GM12872 (cell line): ENCODE results near the gene ALG10B.

Source experiments
- CTCF ChIP-seq: IDR thresholded peaks from 3 replicates; pipeline ENCODE4 v1.5.1; 2011; ENCODE audit warnings: low read depth, mild to moderate bottlenecking, low read length, moderate library complexity; ENCODE audit not compliant: insufficient read depth

Gene ALG10B

GRCh38 chr12:38324912-38325311 lies 8.3 kb downstream of the ALG10B start:
- no peak for TF ChIP-seq CTCF

- no peak for TF ChIP-seq CTCF
Measured at GRCh38 chr12:38327356-38327755, 10.8 kb downstream of the ALG10B start.

DNA sequence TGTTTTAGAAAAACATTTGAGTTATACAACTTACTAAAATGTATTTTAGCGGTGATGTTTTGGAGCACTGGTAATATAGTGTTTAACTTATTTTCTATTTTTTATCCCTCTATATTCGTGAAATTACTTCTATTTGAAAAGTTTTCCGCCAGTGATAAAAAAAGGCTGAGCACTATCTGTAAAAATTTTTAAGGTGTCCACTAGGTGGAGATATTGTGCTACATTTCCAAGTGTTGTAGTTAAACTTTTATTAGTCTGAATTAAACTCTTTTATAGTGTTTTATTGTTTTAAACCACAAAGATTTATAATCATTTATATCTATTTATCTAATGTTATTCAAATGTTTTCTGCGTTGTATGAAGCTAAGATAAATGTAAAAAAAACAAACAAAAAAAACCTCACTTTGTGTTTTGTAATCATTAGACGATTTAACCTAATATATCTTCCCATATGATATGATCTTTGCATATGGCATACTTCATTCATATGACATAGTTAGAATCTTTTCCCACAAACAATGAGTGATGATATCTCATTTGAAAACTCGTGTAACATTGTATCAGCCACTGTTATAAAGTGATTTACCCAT lies 11.8 kb downstream of the ALG10B start:
- TF ChIP-seq CTCF: 0 out of 3 replicates have a peak, but pooled peaks have one; percentile 18

- TF ChIP-seq CTCF: no peak
Measured at GRCh38 chr12:38332814-38333213, 16.2 kb downstream of the ALG10B start.

- no peak for TF ChIP-seq CTCF
Measured at GRCh38 chr12:38342444-38342843, 25.9 kb downstream of the ALG10B start.

DNA sequence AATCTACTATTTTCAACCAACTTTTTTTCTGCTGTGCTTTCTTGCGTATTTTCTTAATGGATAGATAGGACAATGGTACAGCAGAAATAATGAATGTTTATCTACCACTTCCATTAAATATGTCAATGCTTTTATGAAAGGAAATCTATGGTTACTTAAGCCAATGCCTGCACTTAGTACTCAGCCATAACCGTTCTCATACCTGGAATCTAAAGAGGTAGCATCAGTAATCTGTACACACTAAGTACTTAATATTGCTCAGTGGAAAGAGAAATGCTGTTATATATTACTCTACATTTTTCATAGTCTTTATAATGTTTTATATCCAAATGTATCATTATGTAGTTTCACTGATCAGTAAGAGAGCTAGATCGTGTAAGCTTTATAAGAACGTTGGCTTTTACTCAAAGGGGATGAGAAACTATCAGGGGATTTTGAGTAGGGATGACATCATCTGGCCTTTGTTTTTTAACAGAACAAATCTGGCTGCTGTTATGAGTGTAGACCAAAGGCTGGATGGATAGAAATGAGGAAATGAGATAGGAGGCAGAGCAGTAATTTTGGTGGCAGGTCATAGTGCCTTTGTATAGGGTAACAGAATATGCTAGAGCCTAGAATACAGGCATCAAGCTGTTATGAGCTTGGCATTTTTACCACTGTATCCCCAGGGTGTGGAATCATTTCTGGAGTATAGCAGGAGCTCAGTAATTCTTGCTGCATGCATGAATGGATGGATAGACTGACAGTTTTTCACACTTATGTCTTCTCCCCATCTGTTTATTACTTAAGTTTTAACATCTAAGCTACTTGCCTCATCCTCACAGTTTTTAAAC lies 34.0 kb downstream of the ALG10B start:
- no peak for TF ChIP-seq CTCF

- no peak for TF ChIP-seq CTCF
Measured at GRCh38 chr12:38367506-38367905, 50.9 kb downstream of the ALG10B start.
